Endodermal cell (in vitro differentiated cells): Measurements from ENCODE around the gene RYR3. TPM values are rescaled to one million over a fixed set of nuclear protein-coding genes. Genes with fewer than 3 reads are reported as not detected.

Experiments
- DNase-seq: peaks from one replicate; pipeline ENCODE4 v3.0.0-alpha.2; 2017
- H3K27ac ChIP-seq: 2 replicates; pipeline ENCODE4 v1.5.1; 2013; ENCODE audit warnings: mild to moderate bottlenecking, low read depth, low read length, moderate library complexity
- H3K27me3 ChIP-seq: 2 replicates; pipeline ENCODE4 v1.6.1; 2013; ENCODE audit warnings: mild to moderate bottlenecking, low read length, moderate library complexity; ENCODE audit not compliant: insufficient read depth, control insufficient read depth, poor library complexity, severe bottlenecking
- H3K36me3 ChIP-seq: 2 replicates; pipeline ENCODE4 v1.7.0; 2013; ENCODE audit warnings: mild to moderate bottlenecking, low read length, moderate library complexity; ENCODE audit not compliant: control insufficient read depth, insufficient read depth
- H3K4me1 ChIP-seq: one replicate; pipeline ENCODE4 v1.7.0; 2013; ENCODE audit warnings: low read length; ENCODE audit not compliant: control insufficient read depth, insufficient read depth
- H3K4me3 ChIP-seq: 2 replicates; pipeline ENCODE4 v1.5.1; 2013; ENCODE audit warnings: mild to moderate bottlenecking, low read length, moderate library complexity
- H3K9ac ChIP-seq: 2 replicates; pipeline ENCODE4 v1.6.1; 2013; ENCODE audit warnings: mild to moderate bottlenecking, low read length, moderate library complexity; ENCODE audit not compliant: poor library complexity, severe bottlenecking; ENCODE audit errors: extremely low read depth
- H3K9me3 ChIP-seq: 2 replicates; pipeline ENCODE4 v1.6.1; 2013; ENCODE audit warnings: mild to moderate bottlenecking, low read length, moderate library complexity; ENCODE audit not compliant: control insufficient read depth
- H3K27ac Mint-ChIP-seq: 2 replicates; pipeline ENCODE4 v1.8.0; 2020; ENCODE audit warnings: mixed read lengths
- H3K27me3 Mint-ChIP-seq: 2 replicates; pipeline ENCODE4 v1.8.0; 2021; ENCODE audit warnings: mild to moderate bottlenecking, mixed read lengths; ENCODE audit not compliant: insufficient read depth
- H3K36me3 Mint-ChIP-seq: 2 replicates; pipeline ENCODE4 v1.8.0; 2020; ENCODE audit warnings: low read depth, mixed read lengths
- H3K4me1 Mint-ChIP-seq: 2 replicates; pipeline ENCODE4 v1.8.0; 2020; ENCODE audit warnings: mixed read lengths
- H3K4me3 Mint-ChIP-seq: 2 replicates; pipeline ENCODE4 v1.8.0; 2020; ENCODE audit warnings: mild to moderate bottlenecking, moderate library complexity, mixed read lengths
- H3K9me3 Mint-ChIP-seq: 2 replicates; pipeline ENCODE4 v1.8.0; 2020; ENCODE audit warnings: mild to moderate bottlenecking, mixed read lengths
- WGBS, 2 experiments: methylation state at CpG; one replicate each; pipeline versions ENCODE4 v1.1.5 to v1.1.7; 2013; ENCODE audit warnings: missing lambda C conversion rate in 2 of 2, mixed read lengths in 1 of 2; ENCODE audit not compliant: insufficient coverage in 1 of 2, insufficient read length in 1 of 2; 5-methylcytosine and 5-hydroxymethylcytosine counted together
- total RNA-seq, 2 donors: library from RNA; stranded (reverse); fragmentation: NEBNext Ultra II Directional in 1 of 2; extraction: Animal tissue kit (Norgen Biotek cat#: 25700) in 1 of 2; gene quantifications; 2 replicates in 1 of 2; 3 replicates in 1 of 2; pipeline ENCODE4 v1.2.1, GENCODE V29; 2021
- TF ChIP-seq, protein P1 (sequence below): fragments of 200-600 bp; sonication (generic); conservative IDR thresholded peaks from 2 replicates; pipeline ENCODE4 v1.5.0; 2021; ENCODE audit warnings: antibody characterized with exemption, mild to moderate bottlenecking

Gene RYR3
- total RNA-seq, 2 donors from 2014 or later = 0.71 to 1.4 TPM

DNA sequence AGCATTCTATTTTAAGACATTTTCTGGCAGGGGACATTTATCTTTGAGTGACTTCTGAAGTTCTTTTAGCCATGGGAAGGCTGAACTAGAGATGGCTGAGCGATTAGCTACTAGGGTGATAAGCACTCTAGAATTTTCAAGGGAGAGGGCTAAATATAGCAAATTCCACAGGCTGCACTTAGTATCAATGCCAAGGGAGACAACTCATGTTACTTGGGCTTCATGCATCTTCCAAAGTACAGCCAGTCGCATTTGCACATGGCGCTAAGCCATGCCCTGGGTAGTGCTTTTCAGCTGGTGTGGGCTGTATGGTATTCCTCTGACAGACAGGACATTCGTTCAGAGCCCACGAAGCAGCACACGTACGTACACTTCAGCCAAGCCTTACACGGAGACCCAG, 69.6 kb downstream of the RYR3 start:
- Mint-ChIP-seq H3K9me3 (peaks cover under 1% of the 10 kb centered on the region), H3K4me1 (peaks cover under 1% of the 10 kb centered on the region), H3K27me3 (no peaks in the 10 kb centered on the region), H3K4me3 (no peak overlapping the region), H3K36me3 (no peaks in the 10 kb centered on the region), H3K27ac (no peak overlapping the region)
- no peak overlapping the region for H3K27ac ChIP-seq
- H3K9ac ChIP-seq = no peak overlapping the region
- H3K4me1 ChIP-seq = no peaks in the 10 kb centered on the region
- no peaks in the 10 kb centered on the region for H3K27me3 ChIP-seq
- H3K4me3 ChIP-seq = no peak overlapping the region
- no peaks in the 10 kb centered on the region for H3K36me3 ChIP-seq
- no peaks in the 10 kb centered on the region for H3K9me3 ChIP-seq
- DNase-seq = no peak
- TF ChIP-seq, protein P1, sequence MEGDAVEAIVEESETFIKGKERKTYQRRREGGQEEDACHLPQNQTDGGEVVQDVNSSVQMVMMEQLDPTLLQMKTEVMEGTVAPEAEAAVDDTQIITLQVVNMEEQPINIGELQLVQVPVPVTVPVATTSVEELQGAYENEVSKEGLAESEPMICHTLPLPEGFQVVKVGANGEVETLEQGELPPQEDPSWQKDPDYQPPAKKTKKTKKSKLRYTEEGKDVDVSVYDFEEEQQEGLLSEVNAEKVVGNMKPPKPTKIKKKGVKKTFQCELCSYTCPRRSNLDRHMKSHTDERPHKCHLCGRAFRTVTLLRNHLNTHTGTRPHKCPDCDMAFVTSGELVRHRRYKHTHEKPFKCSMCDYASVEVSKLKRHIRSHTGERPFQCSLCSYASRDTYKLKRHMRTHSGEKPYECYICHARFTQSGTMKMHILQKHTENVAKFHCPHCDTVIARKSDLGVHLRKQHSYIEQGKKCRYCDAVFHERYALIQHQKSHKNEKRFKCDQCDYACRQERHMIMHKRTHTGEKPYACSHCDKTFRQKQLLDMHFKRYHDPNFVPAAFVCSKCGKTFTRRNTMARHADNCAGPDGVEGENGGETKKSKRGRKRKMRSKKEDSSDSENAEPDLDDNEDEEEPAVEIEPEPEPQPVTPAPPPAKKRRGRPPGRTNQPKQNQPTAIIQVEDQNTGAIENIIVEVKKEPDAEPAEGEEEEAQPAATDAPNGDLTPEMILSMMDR = no peak
- WGBS, 2 experiments = 95 to 100% methylated on average over 8 of the region's 8 CpGs

DNA sequence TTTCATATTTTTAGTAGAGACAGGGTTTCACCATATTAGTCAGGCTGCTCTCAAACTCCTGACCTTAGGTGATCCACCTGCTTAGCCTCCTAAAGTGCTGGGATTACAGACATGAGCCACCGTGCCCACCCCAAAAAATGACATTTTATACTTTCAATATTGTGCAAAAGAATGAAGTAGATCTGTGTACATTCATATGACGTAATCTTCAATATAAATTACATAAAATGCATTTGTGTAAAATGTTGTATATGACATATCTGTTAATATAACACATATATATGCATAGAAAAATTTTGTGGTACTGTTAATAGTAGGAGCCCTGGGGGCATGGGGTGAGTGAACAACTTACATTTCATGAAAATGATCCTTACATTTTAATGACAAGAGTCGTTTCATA, 71.7 kb downstream of the RYR3 start:
- no peaks in the 10 kb centered on the region for H3K27me3 Mint-ChIP-seq
- no peaks in the 10 kb centered on the region for H3K4me1 Mint-ChIP-seq
- TF ChIP-seq, protein P1 = no peak
- H3K27ac ChIP-seq = no peak overlapping the region
- H3K36me3 ChIP-seq = no peaks in the 10 kb centered on the region
- DNase-seq = no peak
- no peak overlapping the region for H3K27ac Mint-ChIP-seq
- H3K9me3 Mint-ChIP-seq = no peaks in the 10 kb centered on the region
- no peak overlapping the region for H3K4me3 ChIP-seq
- H3K9me3 ChIP-seq = no peaks in the 10 kb centered on the region
- H3K36me3 Mint-ChIP-seq = no peaks in the 10 kb centered on the region
- no peaks in the 10 kb centered on the region for H3K27me3 ChIP-seq
- WGBS, 2 experiments = 100% methylated on average over 1 of the region's 3 CpGs; no CpG with 5 or more reads in 1 of the 2 experiments
- H3K4me1 ChIP-seq = no peaks in the 10 kb centered on the region
- no peak overlapping the region for H3K9ac ChIP-seq
- H3K4me3 Mint-ChIP-seq = no peak overlapping the region

DNA sequence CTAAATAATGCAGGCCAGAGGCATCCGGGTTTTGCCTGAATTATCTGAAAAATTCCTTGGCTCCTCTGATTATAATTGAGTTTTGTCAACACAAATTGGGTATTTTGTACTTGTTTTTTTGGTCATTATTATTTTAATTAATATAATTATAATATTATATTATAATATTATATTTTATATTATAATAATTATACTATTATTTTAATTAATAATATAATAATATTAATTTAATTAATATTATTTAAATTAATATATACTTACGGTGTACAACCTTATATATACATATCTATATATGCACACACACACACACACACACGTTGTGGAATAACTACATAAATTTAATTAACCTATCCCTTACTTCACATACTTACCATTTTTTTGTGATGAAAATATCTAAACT, 73.5 kb downstream of the RYR3 start:
- TF ChIP-seq, protein P1 = no peak
- Mint-ChIP-seq H3K4me1 (no peaks in the 10 kb centered on the region), H3K27me3 (peaks cover 2% of the 10 kb centered on the region), H3K36me3 (no peaks in the 10 kb centered on the region), H3K27ac (no peak overlapping the region), H3K9me3 (no peaks in the 10 kb centered on the region), H3K4me3 (no peak overlapping the region)
- Histone ChIP-seq H3K4me3 (no peak overlapping the region), H3K9me3 (no peaks in the 10 kb centered on the region), H3K36me3 (no peaks in the 10 kb centered on the region), H3K27ac (no peak overlapping the region), H3K9ac (no peak overlapping the region), H3K27me3 (no peaks in the 10 kb centered on the region), H3K4me1 (no peaks in the 10 kb centered on the region)
- 86 to 100% methylated on average over 1 to 2 of the region's 3 CpGs for WGBS, 2 experiments
- no peak for DNase-seq
